ENCODE data around the gene TMPRSS6. TPM values are rescaled to one million over a fixed set of nuclear protein-coding genes. Genes with fewer than 3 reads are reported as not detected.

TMPRSS6 gene
- total and polyA plus RNA-seq, 4 experiments from 2014 or later: 0.61 to 0.90 TPM; not detected in 2

- Histone ChIP-seq H3K4me3 (ENCODE audit: low read length in 2 of 2) (no peak overlapping the region), H3K4me1 (ENCODE audit: insufficient read depth, low read length) (no peaks in the 10 kb centered on the region), H3K27ac (ENCODE audit: low read depth, low read length) (no peak overlapping the region), H3K9me3 (ENCODE audit: control insufficient read depth in 1 of 2, low read length in 2 of 2) (no peaks in the 10 kb centered on the region), H3K27me3 (ENCODE audit: insufficient read depth, low read length) (no peaks in the 10 kb centered on the region), H3K36me3 (ENCODE audit: insufficient read depth, low read length) (peaks cover 84% of the 10 kb centered on the region)
- ChIA-PET POLR2A (ENCODE audit: partially characterized antibody) (interaction anchor here (2.7 to 7.8 kb wide), 2 partner anchors 12 to 15 kb away, joined by 10 to 58 read pairs; partner anchors contain the start of gene IL2RB), CTCF (ENCODE audit: partially characterized antibody) (interaction anchor here (1.0 kb wide), 1 partner anchor 126 kb away, joined by 3 read pairs; no protein-coding TSS in a partner anchor)
- Mint-ChIP-seq H3K4me3 (no peak overlapping the region), H3K27me3 (no peaks in the 10 kb centered on the region), H3K4me1 (peaks cover 2 to 20% (median 8%) of the 10 kb centered on the region in 4 donors), H3K9me3 (no peaks in the 10 kb centered on the region), H3K27ac (peak overlapping the region in 4 of 7 donors; percentile 38 to 83 (median 54)), H3K36me3 (peaks cover 56 to 83% of the 10 kb centered on the region in 2 donors)
- intact Hi-C loops (cut with micrococcal nuclease): no loop called here
- DNase-seq: no peak
Observed at GRCh38 chr22:37135023-37135422, 25.5 kb upstream of the TMPRSS6 start.

GRCh38 chr22:37133304-37134018 lies 23.9 kb upstream of the TMPRSS6 start:
- Histone ChIP-seq H3K27me3 (ENCODE audit: insufficient read depth, low read length) (no peaks in the 10 kb centered on the region), H3K4me3 (ENCODE audit: low read length in 2 of 2) (no peak overlapping the region), H3K36me3 (ENCODE audit: insufficient read depth, low read length) (peaks cover 81% of the 10 kb centered on the region), H3K27ac (ENCODE audit: low read depth, low read length) (peak overlapping the region; percentile 1), H3K4me1 (ENCODE audit: insufficient read depth, low read length) (no peaks in the 10 kb centered on the region), H3K9me3 (ENCODE audit: control insufficient read depth in 1 of 2, low read length in 2 of 2) (no peaks in the 10 kb centered on the region)
- H3K9me3 Mint-ChIP-seq: no peaks in the 10 kb centered on the region
- intact Hi-C loops (cut with micrococcal nuclease): no loop called here
- H3K4me1 Mint-ChIP-seq: peaks cover 0 to 13% (median 6%) of the 10 kb centered on the region in 4 donors
- ChIA-PET POLR2A (ENCODE audit: partially characterized antibody) (interaction anchor here (2.7 to 7.8 kb wide), 3 partner anchors 11 to 17 kb away, joined by 10 to 58 read pairs (median 12); partner anchors contain the start of gene IL2RB), CTCF (ENCODE audit: partially characterized antibody) (no interaction called here)
- H3K27me3 Mint-ChIP-seq: no peaks in the 10 kb centered on the region
- peaks cover 51 to 79% of the 10 kb centered on the region in 2 donors for H3K36me3 Mint-ChIP-seq
- DNase-seq: no peak
- H3K27ac Mint-ChIP-seq: peak overlapping the region in 6 of 7 donors; percentile 48 to 87 (median 77)
- H3K4me3 Mint-ChIP-seq: no peak overlapping the region

GRCh38 chr22:37132773-37133172 lies 23.3 kb upstream of the TMPRSS6 start:
- H3K36me3 Mint-ChIP-seq: peaks cover 44 to 75% of the 10 kb centered on the region in 2 donors
- peaks cover 0 to 7% (median 4%) of the 10 kb centered on the region in 4 donors for H3K4me1 Mint-ChIP-seq
- no peak overlapping the region for H3K4me3 Mint-ChIP-seq
- H3K4me3 ChIP-seq (ENCODE audit: low read length in 2 of 2): no peak overlapping the region
- ChIA-PET POLR2A (ENCODE audit: partially characterized antibody) (interaction anchor here (3.2 to 7.8 kb wide), 2 partner anchors 10 to 13 kb away, joined by 12 to 58 read pairs; no protein-coding TSS in a partner anchor), CTCF (ENCODE audit: partially characterized antibody) (no interaction called here)
- peaks cover 0 to 1% (median 0%) of the 10 kb centered on the region in 8 donors for H3K9me3 Mint-ChIP-seq
- H3K9me3 ChIP-seq (ENCODE audit: control insufficient read depth in 1 of 2, low read length in 2 of 2): no peaks in the 10 kb centered on the region
- H3K27me3 ChIP-seq (ENCODE audit: insufficient read depth, low read length): no peaks in the 10 kb centered on the region
- peaks cover 79% of the 10 kb centered on the region for H3K36me3 ChIP-seq (ENCODE audit: insufficient read depth, low read length)
- H3K27me3 Mint-ChIP-seq: no peaks in the 10 kb centered on the region
- no peak overlapping the region for H3K27ac ChIP-seq (ENCODE audit: low read depth, low read length)
- H3K27ac Mint-ChIP-seq: peak overlapping the region; percentile 55 to 84 (median 70)
- DNase-seq: no peak
- intact Hi-C loops (cut with micrococcal nuclease): no loop called here
- no peaks in the 10 kb centered on the region for H3K4me1 ChIP-seq (ENCODE audit: insufficient read depth, low read length)

- Mint-ChIP-seq H3K4me3 (no peak overlapping the region), H3K4me1 (peaks cover 0 to 10% (median 6%) of the 10 kb centered on the region in 4 donors), H3K27me3 (no peaks in the 10 kb centered on the region), H3K36me3 (peaks cover 39 to 75% of the 10 kb centered on the region in 2 donors), H3K27ac (peak overlapping the region in 5 of 7 donors; percentile 15 to 89 (median 57)), H3K9me3 (peaks cover 0 to 3% (median 0%) of the 10 kb centered on the region in 8 donors)
- no peaks in the 10 kb centered on the region for H3K27me3 ChIP-seq (ENCODE audit: insufficient read depth, low read length)
- no peak overlapping the region for H3K27ac ChIP-seq (ENCODE audit: low read depth, low read length)
- intact Hi-C loops (cut with micrococcal nuclease): no loop called here
- no peaks in the 10 kb centered on the region for H3K9me3 ChIP-seq (ENCODE audit: control insufficient read depth in 1 of 2, low read length in 2 of 2)
- H3K36me3 ChIP-seq (ENCODE audit: insufficient read depth, low read length): peaks cover 58% of the 10 kb centered on the region
- CTCF ChIA-PET (ENCODE audit: partially characterized antibody): interaction anchor here (0.6 kb wide), 1 partner anchor 94 kb away, joined by 4 read pairs; no protein-coding TSS in a partner anchor
- POLR2A ChIA-PET (ENCODE audit: partially characterized antibody): interaction anchor here (1.0 to 1.1 kb wide), 2 partner anchors 16 to 17 kb away, joined by 3 read pairs; no protein-coding TSS in a partner anchor
- DNase-seq: no peak
- peaks cover 4% of the 10 kb centered on the region for H3K4me1 ChIP-seq (ENCODE audit: insufficient read depth, low read length)
- H3K4me3 ChIP-seq (ENCODE audit: low read length in 2 of 2): no peak overlapping the region
Observed at GRCh38 chr22:37129866-37130441, 20.4 kb upstream of the TMPRSS6 start.

GRCh38 chr22:37128555-37129281 lies 19.2 kb upstream of the TMPRSS6 start:
- peaks cover 0 to 3% (median 0%) of the 10 kb centered on the region in 8 donors for H3K9me3 Mint-ChIP-seq
- ChIA-PET POLR2A (ENCODE audit: partially characterized antibody) (no interaction called here), CTCF (ENCODE audit: partially characterized antibody) (no interaction called here)
- H3K4me3 ChIP-seq (ENCODE audit: low read length in 2 of 2): no peak overlapping the region
- H3K27me3 ChIP-seq (ENCODE audit: insufficient read depth, low read length): no peaks in the 10 kb centered on the region
- peaks cover 6 to 22% (median 8%) of the 10 kb centered on the region in 4 donors for H3K4me1 Mint-ChIP-seq
- no peak overlapping the region for H3K27ac ChIP-seq (ENCODE audit: low read depth, low read length)
- H3K36me3 Mint-ChIP-seq: peaks cover 29 to 64% of the 10 kb centered on the region in 2 donors
- H3K4me3 Mint-ChIP-seq: no peak overlapping the region
- peaks cover 8% of the 10 kb centered on the region for H3K4me1 ChIP-seq (ENCODE audit: insufficient read depth, low read length)
- intact Hi-C loops (cut with micrococcal nuclease): no loop called here
- no peaks in the 10 kb centered on the region for H3K9me3 ChIP-seq (ENCODE audit: control insufficient read depth in 1 of 2, low read length in 2 of 2)
- DNase-seq: no peak
- peaks cover 50% of the 10 kb centered on the region for H3K36me3 ChIP-seq (ENCODE audit: insufficient read depth, low read length)
- no peaks in the 10 kb centered on the region for H3K27me3 Mint-ChIP-seq
- H3K27ac Mint-ChIP-seq: peak overlapping the region in 5 of 7 donors; percentile 24 to 79 (median 32)

- DNase-seq: no peak
- Mint-ChIP-seq H3K36me3 (peaks cover 21 to 53% of the 10 kb centered on the region in 2 donors), H3K27ac (peak overlapping the region; percentile 19 to 99 (median 62)), H3K4me1 (peaks cover 17 to 35% (median 20%) of the 10 kb centered on the region in 4 donors), H3K27me3 (no peaks in the 10 kb centered on the region), H3K4me3 (no peak overlapping the region), H3K9me3 (peaks cover 0 to 3% (median 0%) of the 10 kb centered on the region in 8 donors)
- POLR2A ChIA-PET (ENCODE audit: partially characterized antibody): interaction anchor here (0.7 to 10.4 kb wide), 3 partner anchors 14 to 72 kb away, joined by 3 to 217 read pairs (median 4); partner anchors contain the start of gene IL2RB
- CTCF ChIA-PET (ENCODE audit: partially characterized antibody): interaction anchor here (1.1 to 1.3 kb wide), 4 partner anchors 10 to 72 kb away, joined by 3 to 5 read pairs (median 3); no protein-coding TSS in a partner anchor
- Histone ChIP-seq H3K36me3 (ENCODE audit: insufficient read depth, low read length) (peaks cover 37% of the 10 kb centered on the region), H3K27ac (ENCODE audit: low read depth, low read length) (no peak overlapping the region), H3K4me3 (ENCODE audit: low read length in 2 of 2) (no peak overlapping the region), H3K27me3 (ENCODE audit: insufficient read depth, low read length) (no peaks in the 10 kb centered on the region), H3K4me1 (ENCODE audit: insufficient read depth, low read length) (peaks cover 21% of the 10 kb centered on the region), H3K9me3 (ENCODE audit: control insufficient read depth in 1 of 2, low read length in 2 of 2) (no peaks in the 10 kb centered on the region)
- intact Hi-C loops (cut with micrococcal nuclease): no loop called here
Observed at GRCh38 chr22:37127350-37127878, 17.9 kb upstream of the TMPRSS6 start.
